K562 (cell line): ENCODE data around the gene UQCR11. TPM values are rescaled to one million over a fixed set of nuclear protein-coding genes. Genes with fewer than 3 reads are reported as not detected.

Source experiments
- ARHGAP35 ChIP-seq: fragments of 450-650 bp; IDR thresholded peaks from 2 replicates; pipeline ENCODE4 v1.6.1; 2018; ENCODE audit not compliant: partially characterized antibody
- BACH1 ChIP-seq: fragments of 200-800 bp; sonication (Bioruptor generic); IDR thresholded peaks from 2 replicates; pipeline ENCODE4 v1.6.1; 2016; ENCODE audit warnings: missing genetic modification characterization, missing compliant biosample characterization
- DMBX1 ChIP-seq: fragments of 250-450 bp; sonication (Bioruptor Pico); IDR thresholded peaks from 2 replicates; pipeline ENCODE4 v1.8.0; 2022; ENCODE audit warnings: inconsistent platforms, mild to moderate bottlenecking, moderate library complexity, borderline replicate concordance
- DNMT1 ChIP-seq: fragments of 450-650 bp; IDR thresholded peaks from 2 replicates; pipeline ENCODE4 v1.6.1; 2016; ENCODE audit warnings: antibody characterized with exemption, mild to moderate bottlenecking
- KLF13 ChIP-seq: fragments of 450-650 bp; IDR thresholded peaks from 2 replicates; pipeline ENCODE4 v1.6.1; 2016; ENCODE audit warnings: missing genetic modification characterization, low read depth, mild to moderate bottlenecking, missing compliant biosample characterization, moderate library complexity, borderline replicate concordance
- LARP7 ChIP-seq: fragments of 450-650 bp; IDR thresholded peaks from 2 replicates; pipeline ENCODE4 v1.6.1; 2016
- LCOR ChIP-seq: sonication (generic); formaldehyde crosslinking; IDR thresholded peaks from 2 replicates; pipeline ENCODE4 v1.8.0; 2022; ENCODE audit warnings: mild to moderate bottlenecking, missing genetic modification reagents
- PHB ChIP-seq: fragments of 250-450 bp; sonication (Bioruptor Pico); IDR thresholded peaks from 2 replicates; pipeline ENCODE4 v1.5.0; 2021
- POLR2G ChIP-seq: fragments of 200-400 bp; formaldehyde crosslinking; IDR thresholded peaks from 2 replicates; pipeline ENCODE4 v1.6.1; 2017; ENCODE audit warnings: low read depth, mild to moderate bottlenecking, antibody characterized with exemption, low read length, moderate library complexity
- ZBTB8A ChIP-seq: fragments of 450-650 bp; IDR thresholded peaks from 2 replicates; pipeline ENCODE4 v1.6.1; 2018; ENCODE audit warnings: mild to moderate bottlenecking, moderate library complexity; ENCODE audit not compliant: partially characterized antibody
- ZNF311 ChIP-seq: fragments of 250-450 bp; sonication (Bioruptor Pico); IDR thresholded peaks from 2 replicates; pipeline ENCODE4 v1.4.0; 2020; ENCODE audit warnings: mild to moderate bottlenecking, moderate library complexity
- ZNF668 ChIP-seq: fragments of 250-450 bp; sonication (Bioruptor Pico); IDR thresholded peaks from 2 replicates; pipeline ENCODE4 v1.8.0; 2022; ENCODE audit warnings: mild to moderate bottlenecking, inconsistent platforms
- polyA plus RNA-seq, 8 experiments: library from polyadenylated mRNA; depleted of rRNA in 4 of 8; stranded (reverse) in 5 of 8; unstranded in 3 of 8; fragments of >200 nt; fragmentation: Nextera tagmentation in 2 of 8; fragmentation: Illumina TruSeq in 1 of 8; extraction: Ambion mirVana in 2 of 8; extraction: Trizol in 1 of 8; gene quantifications; 2 replicates each; pipeline versions ENCODE4 v1.2.1 to v1.2.3, GENCODE V29; 2011 to 2014; ENCODE audit warnings: inconsistent platforms in 1 of 8, missing spikeins in 1 of 8
- total RNA-seq, 7 experiments: library from RNA; depleted of rRNA in 6 of 7; stranded (reverse); fragments of >200 nt in 6 of 7; fragmentation: Illumina TruSeq in 2 of 7; extraction: Trizol in 2 of 7; gene quantifications; 2 replicates each; pipeline versions ENCODE4 v1.2.1 to v1.2.3, GENCODE V29; 2011 to 2021; ENCODE audit warnings: low replicate concordance in 1 of 7
- TF ChIP-seq, protein P1 (sequence below): fragments of 450-650 bp; IDR thresholded peaks from 2 replicates; pipeline ENCODE4 v1.6.1; 2017; ENCODE audit warnings: antibody characterized with exemption, mild to moderate bottlenecking
- TF ChIP-seq, protein P2 (sequence below): fragments of 250-450 bp; sonication (Bioruptor Pico); IDR thresholded peaks from 2 replicates; pipeline ENCODE4 v1.5.0; 2021
- TF ChIP-seq, protein P3 (sequence below): fragments of 450-650 bp; IDR thresholded peaks from 2 replicates; pipeline ENCODE4 v1.7.0; 2016; ENCODE audit warnings: borderline replicate concordance
- TF ChIP-seq, protein P4 (sequence below), 3 experiments: fragments of 200-800 bp in 1 of 3; fragments of 250-450 bp in 1 of 3; fragments of 450-650 bp in 1 of 3; sonication (Bioruptor Pico) in 1 of 3; sonication (Bioruptor generic) in 1 of 3; formaldehyde crosslinking in 1 of 3; IDR thresholded peaks; 2 replicates each; pipeline versions ENCODE4 v1.6.1 to v1.8.0; 2016 to 2022; ENCODE audit warnings: mild to moderate bottlenecking in 2 of 3, missing genetic modification characterization in 2 of 3, missing compliant biosample characterization in 1 of 3, moderate library complexity in 1 of 3
- TF ChIP-seq, protein P5 (sequence below): sonication (generic); formaldehyde crosslinking; IDR thresholded peaks from 2 replicates; pipeline ENCODE4 v1.8.0; 2022; ENCODE audit warnings: mild to moderate bottlenecking, missing genetic modification reagents

Gene UQCR11
- total and polyA plus RNA-seq, 9 of the 15 experiments (the other 6 are each of a cell fraction or from before 2014, with no cell fraction given), result 57.6 to 394 (median 259) TPM

DNA sequence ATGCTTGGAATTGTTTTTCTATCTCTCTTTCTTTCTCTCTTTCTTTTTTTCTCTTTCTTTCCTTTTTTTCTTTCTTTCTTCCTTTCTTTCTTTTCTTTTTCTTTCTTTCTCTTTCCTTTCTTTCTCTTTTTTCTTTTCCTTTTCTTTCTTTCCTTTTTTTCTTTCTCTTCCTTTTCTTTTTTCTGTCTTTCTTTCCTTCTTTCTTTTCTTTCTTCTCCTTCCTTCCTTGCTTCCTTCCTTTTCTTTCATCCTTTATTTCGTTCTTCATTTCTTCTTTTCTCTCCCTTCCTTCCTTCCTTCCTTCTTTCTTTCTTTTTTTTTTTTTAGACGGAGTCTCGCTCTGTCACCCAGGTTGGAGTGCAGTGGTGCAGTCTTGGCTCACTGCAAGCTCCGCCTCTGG is 35.3 kb downstream of the UQCR11 start (continued):
- TF ChIP-seq, protein P1, sequence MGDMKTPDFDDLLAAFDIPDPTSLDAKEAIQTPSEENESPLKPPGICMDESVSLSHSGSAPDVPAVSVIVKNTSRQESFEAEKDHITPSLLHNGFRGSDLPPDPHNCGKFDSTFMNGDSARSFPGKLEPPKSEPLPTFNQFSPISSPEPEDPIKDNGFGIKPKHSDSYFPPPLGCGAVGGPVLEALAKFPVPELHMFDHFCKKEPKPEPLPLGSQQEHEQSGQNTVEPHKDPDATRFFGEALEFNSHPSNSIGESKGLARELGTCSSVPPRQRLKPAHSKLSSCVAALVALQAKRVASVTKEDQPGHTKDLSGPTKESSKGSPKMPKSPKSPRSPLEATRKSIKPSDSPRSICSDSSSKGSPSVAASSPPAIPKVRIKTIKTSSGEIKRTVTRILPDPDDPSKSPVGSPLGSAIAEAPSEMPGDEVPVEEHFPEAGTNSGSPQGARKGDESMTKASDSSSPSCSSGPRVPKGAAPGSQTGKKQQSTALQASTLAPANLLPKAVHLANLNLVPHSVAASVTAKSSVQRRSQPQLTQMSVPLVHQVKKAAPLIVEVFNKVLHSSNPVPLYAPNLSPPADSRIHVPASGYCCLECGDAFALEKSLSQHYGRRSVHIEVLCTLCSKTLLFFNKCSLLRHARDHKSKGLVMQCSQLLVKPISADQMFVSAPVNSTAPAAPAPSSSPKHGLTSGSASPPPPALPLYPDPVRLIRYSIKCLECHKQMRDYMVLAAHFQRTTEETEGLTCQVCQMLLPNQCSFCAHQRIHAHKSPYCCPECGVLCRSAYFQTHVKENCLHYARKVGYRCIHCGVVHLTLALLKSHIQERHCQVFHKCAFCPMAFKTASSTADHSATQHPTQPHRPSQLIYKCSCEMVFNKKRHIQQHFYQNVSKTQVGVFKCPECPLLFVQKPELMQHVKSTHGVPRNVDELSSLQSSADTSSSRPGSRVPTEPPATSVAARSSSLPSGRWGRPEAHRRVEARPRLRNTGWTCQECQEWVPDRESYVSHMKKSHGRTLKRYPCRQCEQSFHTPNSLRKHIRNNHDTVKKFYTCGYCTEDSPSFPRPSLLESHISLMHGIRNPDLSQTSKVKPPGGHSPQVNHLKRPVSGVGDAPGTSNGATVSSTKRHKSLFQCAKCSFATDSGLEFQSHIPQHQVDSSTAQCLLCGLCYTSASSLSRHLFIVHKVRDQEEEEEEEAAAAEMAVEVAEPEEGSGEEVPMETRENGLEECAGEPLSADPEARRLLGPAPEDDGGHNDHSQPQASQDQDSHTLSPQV, result no peak
- TF ChIP-seq DNMT1 (no peak), ZNF668 (CRISPR knock-in tag) (no peak), DMBX1 (CRISPR knock-in tag) (no peak), KLF13 (tag) (no peak), LCOR (CRISPR knock-in tag) (no peak), ZBTB8A (no peak), PHB (CRISPR knock-in tag) (no peak), BACH1 (no peak), LARP7 (peak; percentile 69; the same call in 1 of the 2 replicates), POLR2G (no peak), ARHGAP35 (peak; percentile 28), ZNF311 (CRISPR knock-in tag) (no peak)
- TF ChIP-seq, protein P2, sequence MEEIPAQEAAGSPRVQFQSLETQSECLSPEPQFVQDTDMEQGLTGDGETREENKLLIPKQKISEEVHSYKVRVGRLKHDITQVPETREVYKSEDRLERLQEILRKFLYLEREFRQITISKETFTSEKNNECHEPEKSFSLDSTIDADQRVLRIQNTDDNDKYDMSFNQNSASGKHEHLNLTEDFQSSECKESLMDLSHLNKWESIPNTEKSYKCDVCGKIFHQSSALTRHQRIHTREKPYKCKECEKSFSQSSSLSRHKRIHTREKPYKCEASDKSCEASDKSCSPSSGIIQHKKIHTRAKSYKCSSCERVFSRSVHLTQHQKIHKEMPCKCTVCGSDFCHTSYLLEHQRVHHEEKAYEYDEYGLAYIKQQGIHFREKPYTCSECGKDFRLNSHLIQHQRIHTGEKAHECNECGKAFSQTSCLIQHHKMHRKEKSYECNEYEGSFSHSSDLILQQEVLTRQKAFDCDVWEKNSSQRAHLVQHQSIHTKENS (CRISPR knock-in tag), result no peak
- TF ChIP-seq, protein P3, sequence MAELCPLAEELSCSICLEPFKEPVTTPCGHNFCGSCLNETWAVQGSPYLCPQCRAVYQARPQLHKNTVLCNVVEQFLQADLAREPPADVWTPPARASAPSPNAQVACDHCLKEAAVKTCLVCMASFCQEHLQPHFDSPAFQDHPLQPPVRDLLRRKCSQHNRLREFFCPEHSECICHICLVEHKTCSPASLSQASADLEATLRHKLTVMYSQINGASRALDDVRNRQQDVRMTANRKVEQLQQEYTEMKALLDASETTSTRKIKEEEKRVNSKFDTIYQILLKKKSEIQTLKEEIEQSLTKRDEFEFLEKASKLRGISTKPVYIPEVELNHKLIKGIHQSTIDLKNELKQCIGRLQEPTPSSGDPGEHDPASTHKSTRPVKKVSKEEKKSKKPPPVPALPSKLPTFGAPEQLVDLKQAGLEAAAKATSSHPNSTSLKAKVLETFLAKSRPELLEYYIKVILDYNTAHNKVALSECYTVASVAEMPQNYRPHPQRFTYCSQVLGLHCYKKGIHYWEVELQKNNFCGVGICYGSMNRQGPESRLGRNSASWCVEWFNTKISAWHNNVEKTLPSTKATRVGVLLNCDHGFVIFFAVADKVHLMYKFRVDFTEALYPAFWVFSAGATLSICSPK, result 0 out of 2 replicates have a peak, but pooled peaks have one; percentile 50
- TF ChIP-seq, protein P4, sequence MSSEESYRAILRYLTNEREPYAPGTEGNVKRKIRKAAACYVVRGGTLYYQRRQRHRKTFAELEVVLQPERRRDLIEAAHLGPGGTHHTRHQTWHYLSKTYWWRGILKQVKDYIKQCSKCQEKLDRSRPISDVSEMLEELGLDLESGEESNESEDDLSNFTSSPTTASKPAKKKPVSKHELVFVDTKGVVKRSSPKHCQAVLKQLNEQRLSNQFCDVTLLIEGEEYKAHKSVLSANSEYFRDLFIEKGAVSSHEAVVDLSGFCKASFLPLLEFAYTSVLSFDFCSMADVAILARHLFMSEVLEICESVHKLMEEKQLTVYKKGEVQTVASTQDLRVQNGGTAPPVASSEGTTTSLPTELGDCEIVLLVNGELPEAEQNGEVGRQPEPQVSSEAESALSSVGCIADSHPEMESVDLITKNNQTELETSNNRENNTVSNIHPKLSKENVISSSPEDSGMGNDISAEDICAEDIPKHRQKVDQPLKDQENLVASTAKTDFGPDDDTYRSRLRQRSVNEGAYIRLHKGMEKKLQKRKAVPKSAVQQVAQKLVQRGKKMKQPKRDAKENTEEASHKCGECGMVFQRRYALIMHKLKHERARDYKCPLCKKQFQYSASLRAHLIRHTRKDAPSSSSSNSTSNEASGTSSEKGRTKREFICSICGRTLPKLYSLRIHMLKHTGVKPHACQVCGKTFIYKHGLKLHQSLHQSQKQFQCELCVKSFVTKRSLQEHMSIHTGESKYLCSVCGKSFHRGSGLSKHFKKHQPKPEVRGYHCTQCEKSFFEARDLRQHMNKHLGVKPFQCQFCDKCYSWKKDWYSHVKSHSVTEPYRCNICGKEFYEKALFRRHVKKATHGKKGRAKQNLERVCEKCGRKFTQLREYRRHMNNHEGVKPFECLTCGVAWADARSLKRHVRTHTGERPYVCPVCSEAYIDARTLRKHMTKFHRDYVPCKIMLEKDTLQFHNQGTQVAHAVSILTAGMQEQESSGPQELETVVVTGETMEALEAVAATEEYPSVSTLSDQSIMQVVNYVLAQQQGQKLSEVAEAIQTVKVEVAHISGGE (CRISPR knock-in tag; IDR thresholded peaks at IDR 0.05), result no peak
- TF ChIP-seq, protein P5, sequence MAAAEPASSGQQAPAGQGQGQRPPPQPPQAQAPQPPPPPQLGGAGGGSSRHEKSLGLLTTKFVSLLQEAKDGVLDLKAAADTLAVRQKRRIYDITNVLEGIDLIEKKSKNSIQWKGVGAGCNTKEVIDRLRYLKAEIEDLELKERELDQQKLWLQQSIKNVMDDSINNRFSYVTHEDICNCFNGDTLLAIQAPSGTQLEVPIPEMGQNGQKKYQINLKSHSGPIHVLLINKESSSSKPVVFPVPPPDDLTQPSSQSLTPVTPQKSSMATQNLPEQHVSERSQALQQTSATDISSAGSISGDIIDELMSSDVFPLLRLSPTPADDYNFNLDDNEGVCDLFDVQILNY (CRISPR knock-in tag), result no peak
